Measurements from ENCODE around the gene NTM.

- TF ChIP-seq, protein P1, sequence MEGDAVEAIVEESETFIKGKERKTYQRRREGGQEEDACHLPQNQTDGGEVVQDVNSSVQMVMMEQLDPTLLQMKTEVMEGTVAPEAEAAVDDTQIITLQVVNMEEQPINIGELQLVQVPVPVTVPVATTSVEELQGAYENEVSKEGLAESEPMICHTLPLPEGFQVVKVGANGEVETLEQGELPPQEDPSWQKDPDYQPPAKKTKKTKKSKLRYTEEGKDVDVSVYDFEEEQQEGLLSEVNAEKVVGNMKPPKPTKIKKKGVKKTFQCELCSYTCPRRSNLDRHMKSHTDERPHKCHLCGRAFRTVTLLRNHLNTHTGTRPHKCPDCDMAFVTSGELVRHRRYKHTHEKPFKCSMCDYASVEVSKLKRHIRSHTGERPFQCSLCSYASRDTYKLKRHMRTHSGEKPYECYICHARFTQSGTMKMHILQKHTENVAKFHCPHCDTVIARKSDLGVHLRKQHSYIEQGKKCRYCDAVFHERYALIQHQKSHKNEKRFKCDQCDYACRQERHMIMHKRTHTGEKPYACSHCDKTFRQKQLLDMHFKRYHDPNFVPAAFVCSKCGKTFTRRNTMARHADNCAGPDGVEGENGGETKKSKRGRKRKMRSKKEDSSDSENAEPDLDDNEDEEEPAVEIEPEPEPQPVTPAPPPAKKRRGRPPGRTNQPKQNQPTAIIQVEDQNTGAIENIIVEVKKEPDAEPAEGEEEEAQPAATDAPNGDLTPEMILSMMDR (conservative IDR thresholded peaks at IDR 0.05) = no peak
- TF ChIP-seq ZFX (IDR thresholded peaks at IDR 0.05) = no peak
Observed at GRCh38 chr11:131976021-131976420, 605.6 kb downstream of the NTM start.

All from C4-2B (cell line).